HepG2 (cell line): ENCODE results near the gene PANK4. TPM values are rescaled to one million over a fixed set of nuclear protein-coding genes. Genes with fewer than 3 reads are reported as not detected.

ENCODE experiments used
- AHR ChIP-seq: IDR thresholded peaks from 2 replicates; pipeline ENCODE4 v1.6.1; 2018; ENCODE audit warnings: missing genetic modification reagents, missing compliant biosample characterization
- ELF3 ChIP-seq: IDR thresholded peaks from 2 replicates; pipeline ENCODE4 v1.6.1; 2016; ENCODE audit warnings: missing genetic modification reagents, missing compliant biosample characterization
- FOXA1 ChIP-seq, 2 experiments: fragments of 450-650 bp in 1 of 2; sonication (generic) in 1 of 2; formaldehyde crosslinking in 1 of 2; IDR thresholded peaks; 2 replicates each; pipeline versions ENCODE4 v1.4.0 to v1.6.1; 2016 to 2020; ENCODE audit warnings: missing genetic modification reagents in 1 of 2
- FOXO1 ChIP-seq: sonication (generic); formaldehyde crosslinking; IDR thresholded peaks from 2 replicates; pipeline ENCODE4 v1.4.0; 2020; ENCODE audit warnings: missing genetic modification reagents
- PCBP2 ChIP-seq: fragments of 200-400 bp; formaldehyde crosslinking; optimal IDR thresholded peaks from 2 replicates; pipeline ENCODE3; 2018; ENCODE audit warnings: low read length, low read depth; ENCODE audit not compliant: poor library complexity, severe bottlenecking
- REPIN1 ChIP-seq: sonication (generic); formaldehyde crosslinking; IDR thresholded peaks from 2 replicates; pipeline ENCODE4 v1.8.0; 2022; ENCODE audit warnings: missing genetic modification reagents, low read depth, mild to moderate bottlenecking, borderline replicate concordance
- RFX1 ChIP-seq: fragments of 450-650 bp; IDR thresholded peaks from 2 replicates; pipeline ENCODE4 v1.6.1; 2017
- SMAD3 ChIP-seq: sonication (generic); formaldehyde crosslinking; IDR thresholded peaks from 2 replicates; pipeline ENCODE4 v1.4.0; 2020; ENCODE audit warnings: missing genetic modification reagents
- TBX2 ChIP-seq: sonication (generic); formaldehyde crosslinking; IDR thresholded peaks from 2 replicates; pipeline ENCODE4 v1.5.0; 2020; ENCODE audit warnings: missing genetic modification reagents, mild to moderate bottlenecking, borderline replicate concordance
- ZNF17 ChIP-seq: sonication (generic); formaldehyde crosslinking; IDR thresholded peaks from 2 replicates; pipeline ENCODE4 v1.5.0; 2020; ENCODE audit warnings: mild to moderate bottlenecking, missing genetic modification reagents
- ZNF3 ChIP-seq: IDR thresholded peaks from 2 replicates; pipeline ENCODE4 v1.7.0; 2017; ENCODE audit warnings: inconsistent platforms
- ZNF570 ChIP-seq: sonication (generic); formaldehyde crosslinking; IDR thresholded peaks from 2 replicates; pipeline ENCODE4 v1.4.0; 2020; ENCODE audit warnings: mild to moderate bottlenecking, missing genetic modification reagents, borderline replicate concordance
- polyA plus RNA-seq, 8 experiments: library from polyadenylated mRNA; depleted of rRNA in 3 of 8; stranded (reverse) in 7 of 8; unstranded in 1 of 8; fragments of >200 nt; fragmentation: Illumina TruSeq in 4 of 8; extraction: Trizol in 4 of 8; gene quantifications; 2 replicates each; pipeline versions ENCODE4 v1.2.1 to v1.2.3, GENCODE V29; 2011 to 2016; ENCODE audit warnings: low read depth in 4 of 8, missing spikeins in 1 of 8, mixed read lengths in 1 of 8; ENCODE audit not compliant: insufficient read depth in 1 of 8
- total RNA-seq, 5 experiments: library from RNA; depleted of rRNA; stranded (reverse); fragments of >200 nt; fragmentation: Illumina TruSeq; extraction: Trizol; gene quantifications; 2 replicates each; pipeline ENCODE4 v1.2.3, GENCODE V29; 2016; ENCODE audit warnings: low read depth in 1 of 5
- TF ChIP-seq, protein P1 (sequence below): sonication (generic); formaldehyde crosslinking; IDR thresholded peaks from 2 replicates; pipeline ENCODE4 v1.4.0; 2020; ENCODE audit warnings: missing genetic modification reagents
- TF ChIP-seq, protein P2 (sequence below): sonication (generic); formaldehyde crosslinking; IDR thresholded peaks from 2 replicates; pipeline ENCODE4 v1.4.0; 2020; ENCODE audit warnings: mild to moderate bottlenecking, missing genetic modification reagents, borderline replicate concordance
- TF ChIP-seq, protein P3 (sequence below): sonication (generic); formaldehyde crosslinking; IDR thresholded peaks from one replicate; pipeline ENCODE4 v1.5.1; 2020; ENCODE audit warnings: mild to moderate bottlenecking, missing genetic modification reagents; ENCODE audit errors: not compliant biosample characterization
- TF ChIP-seq, protein P4 (sequence below): sonication (generic); formaldehyde crosslinking; IDR thresholded peaks from 2 replicates; pipeline ENCODE4 v1.5.1; 2020; ENCODE audit warnings: missing genetic modification reagents, mild to moderate bottlenecking, borderline replicate concordance

The PANK4 gene
- total and polyA plus RNA-seq, 2 of the 13 experiments (the other 11 are each of a cell fraction or from before 2014, with no cell fraction given), result 17.4 to 19.3 TPM

DNA sequence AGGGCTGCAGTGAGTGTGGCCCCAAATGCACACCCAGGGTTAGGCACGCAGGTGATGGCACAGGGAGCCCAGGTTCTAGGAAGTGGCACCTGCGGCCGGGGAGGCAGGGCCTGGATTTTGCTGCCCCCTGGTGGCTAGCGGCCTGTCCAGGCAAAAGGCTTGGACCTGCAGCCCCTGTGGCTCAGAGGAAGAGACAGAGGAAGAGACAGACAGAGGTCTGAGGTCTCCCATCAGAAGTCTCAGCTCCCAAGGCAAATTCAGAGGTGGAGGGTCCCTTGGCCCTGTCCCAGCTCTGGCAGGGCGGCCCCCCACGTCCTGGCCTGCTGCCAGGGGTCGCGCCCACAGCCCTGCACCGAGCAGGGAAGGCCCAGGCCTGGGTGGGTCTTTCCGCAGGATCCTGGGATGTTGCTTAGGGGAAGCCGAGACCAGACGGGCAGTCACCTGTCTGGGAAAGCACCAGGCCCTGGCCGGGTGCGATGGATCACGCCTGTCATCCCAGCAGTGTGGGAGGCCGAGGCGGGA lies 21.7 kb upstream of the PANK4 start (continued):
- TF ChIP-seq, protein P1, sequence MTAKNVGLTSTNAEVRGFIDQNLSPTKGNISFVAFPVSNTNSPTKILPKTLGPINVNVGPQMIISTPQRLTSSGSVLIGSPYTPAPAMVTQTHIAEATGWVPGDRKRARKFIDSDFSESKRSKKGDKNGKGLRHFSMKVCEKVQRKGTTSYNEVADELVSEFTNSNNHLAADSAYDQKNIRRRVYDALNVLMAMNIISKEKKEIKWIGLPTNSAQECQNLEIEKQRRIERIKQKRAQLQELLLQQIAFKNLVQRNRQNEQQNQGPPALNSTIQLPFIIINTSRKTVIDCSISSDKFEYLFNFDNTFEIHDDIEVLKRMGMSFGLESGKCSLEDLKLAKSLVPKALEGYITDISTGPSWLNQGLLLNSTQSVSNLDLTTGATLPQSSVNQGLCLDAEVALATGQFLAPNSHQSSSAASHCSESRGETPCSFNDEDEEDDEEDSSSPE (CRISPR knock-in tag), result no peak
- TF ChIP-seq RFX1, result no peak
- TF ChIP-seq REPIN1 (CRISPR knock-in tag), result peak; percentile 34; the same call in 1 of the 2 replicates
- TF ChIP-seq ELF3 (CRISPR knock-in tag), result peak; percentile 35; the same call in 1 of the 2 replicates
- no peak for TF ChIP-seq SMAD3 (CRISPR knock-in tag)
- TF ChIP-seq, protein P2, sequence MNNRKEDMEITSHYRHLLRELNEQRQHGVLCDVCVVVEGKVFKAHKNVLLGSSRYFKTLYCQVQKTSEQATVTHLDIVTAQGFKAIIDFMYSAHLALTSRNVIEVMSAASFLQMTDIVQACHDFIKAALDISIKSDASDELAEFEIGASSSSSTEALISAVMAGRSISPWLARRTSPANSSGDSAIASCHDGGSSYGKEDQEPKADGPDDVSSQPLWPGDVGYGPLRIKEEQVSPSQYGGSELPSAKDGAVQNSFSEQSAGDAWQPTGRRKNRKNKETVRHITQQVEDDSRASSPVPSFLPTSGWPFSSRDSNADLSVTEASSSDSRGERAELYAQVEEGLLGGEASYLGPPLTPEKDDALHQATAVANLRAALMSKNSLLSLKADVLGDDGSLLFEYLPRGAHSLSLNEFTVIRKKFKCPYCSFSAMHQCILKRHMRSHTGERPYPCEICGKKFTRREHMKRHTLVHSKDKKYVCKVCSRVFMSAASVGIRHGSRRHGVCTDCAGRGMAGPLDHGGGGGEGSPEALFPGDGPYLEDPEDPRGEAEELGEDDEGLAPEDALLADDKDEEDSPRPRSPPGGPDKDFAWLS, result no peak; the same call in 1 of the 2 replicates
- no peak for TF ChIP-seq ZNF570 (CRISPR knock-in tag)
- TF ChIP-seq, protein P3, sequence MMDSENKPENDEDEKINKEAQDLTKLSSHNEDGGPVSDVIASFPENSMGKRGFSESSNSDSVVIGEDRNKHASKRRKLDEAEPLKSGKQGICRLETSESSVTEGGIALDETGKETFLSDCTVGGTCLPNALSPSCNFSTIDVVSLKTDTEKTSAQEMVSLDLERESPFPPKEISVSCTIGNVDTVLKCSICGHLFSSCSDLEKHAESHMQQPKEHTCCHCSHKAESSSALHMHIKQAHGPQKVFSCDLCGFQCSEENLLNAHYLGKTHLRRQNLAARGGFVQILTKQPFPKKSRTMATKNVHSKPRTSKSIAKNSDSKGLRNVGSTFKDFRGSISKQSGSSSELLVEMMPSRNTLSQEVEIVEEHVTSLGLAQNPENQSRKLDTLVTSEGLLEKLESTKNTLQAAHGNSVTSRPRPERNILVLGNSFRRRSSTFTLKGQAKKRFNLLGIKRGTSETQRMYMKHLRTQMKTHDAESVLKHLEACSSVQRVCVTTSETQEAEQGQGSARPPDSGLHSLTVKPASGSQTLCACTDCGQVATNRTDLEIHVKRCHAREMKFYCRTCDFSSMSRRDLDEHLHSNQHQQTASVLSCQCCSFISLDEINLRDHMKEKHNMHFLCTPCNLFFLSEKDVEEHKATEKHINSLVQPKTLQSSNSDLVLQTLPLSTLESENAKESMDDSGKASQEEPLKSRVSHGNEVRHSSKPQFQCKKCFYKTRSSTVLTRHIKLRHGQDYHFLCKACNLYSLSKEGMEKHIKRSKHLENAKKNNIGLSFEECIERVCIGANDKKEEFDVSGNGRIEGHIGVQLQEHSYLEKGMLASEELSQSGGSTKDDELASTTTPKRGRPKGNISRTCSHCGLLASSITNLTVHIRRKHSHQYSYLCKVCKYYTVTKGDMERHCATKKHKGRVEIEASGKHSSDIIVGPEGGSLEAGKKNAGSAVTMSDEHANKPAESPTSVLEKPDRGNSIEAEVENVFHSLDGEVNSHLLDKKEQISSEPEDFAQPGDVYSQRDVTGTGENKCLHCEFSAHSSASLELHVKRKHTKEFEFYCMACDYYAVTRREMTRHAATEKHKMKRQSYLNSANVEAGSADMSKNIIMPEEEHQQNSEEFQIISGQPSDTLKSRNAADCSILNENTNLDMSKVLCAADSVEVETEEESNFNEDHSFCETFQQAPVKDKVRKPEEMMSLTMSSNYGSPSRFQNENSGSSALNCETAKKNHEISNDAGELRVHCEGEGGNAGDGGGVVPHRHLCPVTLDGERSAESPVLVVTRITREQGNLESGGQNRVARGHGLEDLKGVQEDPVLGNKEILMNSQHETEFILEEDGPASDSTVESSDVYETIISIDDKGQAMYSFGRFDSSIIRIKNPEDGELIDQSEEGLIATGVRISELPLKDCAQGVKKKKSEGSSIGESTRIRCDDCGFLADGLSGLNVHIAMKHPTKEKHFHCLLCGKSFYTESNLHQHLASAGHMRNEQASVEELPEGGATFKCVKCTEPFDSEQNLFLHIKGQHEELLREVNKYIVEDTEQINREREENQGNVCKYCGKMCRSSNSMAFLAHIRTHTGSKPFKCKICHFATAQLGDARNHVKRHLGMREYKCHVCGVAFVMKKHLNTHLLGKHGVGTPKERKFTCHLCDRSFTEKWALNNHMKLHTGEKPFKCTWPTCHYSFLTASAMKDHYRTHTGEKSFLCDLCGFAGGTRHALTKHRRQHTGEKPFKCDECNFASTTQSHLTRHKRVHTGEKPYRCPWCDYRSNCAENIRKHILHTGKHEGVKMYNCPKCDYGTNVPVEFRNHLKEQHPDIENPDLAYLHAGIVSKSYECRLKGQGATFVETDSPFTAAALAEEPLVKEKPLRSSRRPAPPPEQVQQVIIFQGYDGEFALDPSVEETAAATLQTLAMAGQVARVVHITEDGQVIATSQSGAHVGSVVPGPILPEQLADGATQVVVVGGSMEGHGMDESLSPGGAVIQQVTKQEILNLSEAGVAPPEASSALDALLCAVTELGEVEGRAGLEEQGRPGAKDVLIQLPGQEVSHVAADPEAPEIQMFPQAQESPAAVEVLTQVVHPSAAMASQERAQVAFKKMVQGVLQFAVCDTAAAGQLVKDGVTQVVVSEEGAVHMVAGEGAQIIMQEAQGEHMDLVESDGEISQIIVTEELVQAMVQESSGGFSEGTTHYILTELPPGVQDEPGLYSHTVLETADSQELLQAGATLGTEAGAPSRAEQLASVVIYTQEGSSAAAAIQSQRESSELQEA (CRISPR knock-in tag), result peak; percentile 41
- TF ChIP-seq FOXA1 (IDR thresholded peaks at IDR 0.05), result no peak
- TF ChIP-seq FOXA1 (CRISPR knock-in tag; IDR thresholded peaks at IDR 0.05), result no peak
- TF ChIP-seq ZNF17 (CRISPR knock-in tag), result no peak
- no peak; the same call in 1 of the 2 replicates for TF ChIP-seq TBX2 (CRISPR knock-in tag)
- no peak for TF ChIP-seq ZNF3 (CRISPR knock-in tag)
- no peak for TF ChIP-seq AHR (CRISPR knock-in tag)
- TF ChIP-seq, protein P4, sequence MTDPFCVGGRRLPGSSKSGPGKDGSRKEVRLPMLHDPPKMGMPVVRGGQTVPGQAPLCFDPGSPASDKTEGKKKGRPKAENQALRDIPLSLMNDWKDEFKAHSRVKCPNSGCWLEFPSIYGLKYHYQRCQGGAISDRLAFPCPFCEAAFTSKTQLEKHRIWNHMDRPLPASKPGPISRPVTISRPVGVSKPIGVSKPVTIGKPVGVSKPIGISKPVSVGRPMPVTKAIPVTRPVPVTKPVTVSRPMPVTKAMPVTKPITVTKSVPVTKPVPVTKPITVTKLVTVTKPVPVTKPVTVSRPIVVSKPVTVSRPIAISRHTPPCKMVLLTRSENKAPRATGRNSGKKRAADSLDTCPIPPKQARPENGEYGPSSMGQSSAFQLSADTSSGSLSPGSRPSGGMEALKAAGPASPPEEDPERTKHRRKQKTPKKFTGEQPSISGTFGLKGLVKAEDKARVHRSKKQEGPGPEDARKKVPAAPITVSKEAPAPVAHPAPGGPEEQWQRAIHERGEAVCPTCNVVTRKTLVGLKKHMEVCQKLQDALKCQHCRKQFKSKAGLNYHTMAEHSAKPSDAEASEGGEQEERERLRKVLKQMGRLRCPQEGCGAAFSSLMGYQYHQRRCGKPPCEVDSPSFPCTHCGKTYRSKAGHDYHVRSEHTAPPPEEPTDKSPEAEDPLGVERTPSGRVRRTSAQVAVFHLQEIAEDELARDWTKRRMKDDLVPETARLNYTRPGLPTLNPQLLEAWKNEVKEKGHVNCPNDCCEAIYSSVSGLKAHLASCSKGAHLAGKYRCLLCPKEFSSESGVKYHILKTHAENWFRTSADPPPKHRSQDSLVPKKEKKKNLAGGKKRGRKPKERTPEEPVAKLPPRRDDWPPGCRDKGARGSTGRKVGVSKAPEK (CRISPR knock-in tag), result no peak
- no peak for TF ChIP-seq FOXO1 (CRISPR knock-in tag)
- TF ChIP-seq PCBP2, result no peak
